Uterus (tissue), 2 donors: ENCODE measurements around the gene ADGRF5.

Source experiments
- CTCF ChIP-seq, 4 experiments: fragments of 200-600 bp in 2 of 4; fragments of 450-650 bp in 2 of 4; sonication (generic) in 2 of 4; IDR thresholded peaks; one replicate each; pipeline ENCODE4 v1.5.1; 2016 to 2019; ENCODE audit warnings: antibody characterized with exemption in 4 of 4, mild to moderate bottlenecking in 2 of 4, moderate library complexity in 1 of 4
- POLR2A ChIP-seq, 2 donors: fragments of 450-650 bp; IDR thresholded peaks; one replicate each; pipeline ENCODE4 v1.6.1; 2016; ENCODE audit warnings: antibody characterized with exemption in 2 of 2, mild to moderate bottlenecking in 1 of 2, moderate library complexity in 1 of 2

DNA sequence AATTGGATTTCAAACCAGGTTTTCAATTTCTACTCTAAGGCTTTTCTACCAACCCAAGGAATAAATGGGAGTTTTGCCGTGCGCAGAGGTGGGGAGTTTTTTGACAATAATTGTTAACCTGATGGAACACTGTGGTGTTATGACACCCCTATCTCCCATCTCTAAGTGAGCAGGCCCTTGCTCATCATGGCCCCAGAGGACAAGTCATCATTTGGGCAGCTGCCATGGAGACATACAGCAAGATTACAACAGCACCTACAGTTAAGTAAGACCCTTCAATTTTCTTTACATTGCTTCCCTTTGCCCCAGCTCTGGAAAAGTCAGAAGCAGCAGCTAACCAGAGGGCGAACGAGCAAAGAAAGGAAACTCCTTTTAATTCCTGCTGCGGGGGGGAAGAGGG is 54.3 kb downstream of the ADGRF5 start:
- TF ChIP-seq POLR2A (IDR thresholded peaks at IDR 0.05) (no peak), CTCF (IDR thresholded peaks at IDR 0.05) (no peak)
